Tibial nerve (tissue), 4 donors: ENCODE measurements around the gene KRTAP10-9. TPM values are rescaled to one million over a fixed set of nuclear protein-coding genes. Genes with fewer than 3 reads are reported as not detected.

Source experiments
- DNase-seq, 2 donors: peaks; one replicate each; pipeline ENCODE4 v3.0.0-alpha.2; 2019; ENCODE audit warnings: low spot score in 2 of 2
- H3K27ac ChIP-seq, 4 donors: fragments of 200-600 bp; sonication (generic) in 3 of 4; one replicate each; pipeline ENCODE4 v1.5.1; 2017 to 2019; ENCODE audit warnings: mild to moderate bottlenecking in 1 of 4
- H3K27me3 ChIP-seq, 2 donors: fragments of 200-600 bp; sonication (generic) in 1 of 2; one replicate each; pipeline versions ENCODE4 v1.5.1 to v1.6.0; 2017 to 2019
- H3K36me3 ChIP-seq, 3 donors: fragments of 200-600 bp; sonication (generic); one replicate each; pipeline ENCODE4 v1.5.1; 2018 to 2019
- H3K4me1 ChIP-seq, 4 donors: fragments of 200-600 bp; sonication (generic) in 3 of 4; one replicate each; pipeline ENCODE4 v1.5.1; 2017 to 2019
- H3K4me3 ChIP-seq, 4 donors: fragments of 200-600 bp; sonication (generic) in 3 of 4; one replicate each; pipeline ENCODE4 v1.5.1; 2017 to 2019; ENCODE audit warnings: mild to moderate bottlenecking in 1 of 4, moderate library complexity in 1 of 4
- H3K9me3 ChIP-seq, 4 donors: fragments of 200-600 bp; sonication (generic) in 3 of 4; one replicate each; pipeline ENCODE4 v1.5.1; 2017 to 2019
- CTCF ChIP-seq, 5 experiments: fragments of 200-600 bp in 3 of 5; fragments of 450-650 bp in 2 of 5; sonication (generic) in 3 of 5; IDR thresholded peaks; one replicate each; pipeline ENCODE4 v1.5.1; 2016 to 2019; ENCODE audit warnings: antibody characterized with exemption in 5 of 5, mild to moderate bottlenecking in 3 of 5, moderate library complexity in 2 of 5
- EP300 ChIP-seq, 2 donors: sonication (generic); formaldehyde crosslinking; IDR thresholded peaks; one replicate each; pipeline ENCODE4 v1.6.1; 2017; ENCODE audit warnings: antibody characterized with exemption in 2 of 2, mild to moderate bottlenecking in 1 of 2
- POLR2A ChIP-seq, 2 donors: fragments of 450-650 bp; IDR thresholded peaks; one replicate each; pipeline ENCODE4 v1.6.1; 2017; ENCODE audit warnings: antibody characterized with exemption in 2 of 2, mild to moderate bottlenecking in 2 of 2, moderate library complexity in 2 of 2
- WGBS, 2 donors: methylation state at CpG; one replicate each; pipeline ENCODE4 v1.1.5; 2018; 5-methylcytosine and 5-hydroxymethylcytosine counted together
- total RNA-seq, 4 donors: library from RNA; depleted of rRNA; stranded (reverse); fragments of >200 nt; gene quantifications; one replicate each; pipeline ENCODE4 v1.1.0, GENCODE V29; 2016

Gene KRTAP10-9
- total RNA-seq, 4 donors from 2014 or later = not detected

DNA sequence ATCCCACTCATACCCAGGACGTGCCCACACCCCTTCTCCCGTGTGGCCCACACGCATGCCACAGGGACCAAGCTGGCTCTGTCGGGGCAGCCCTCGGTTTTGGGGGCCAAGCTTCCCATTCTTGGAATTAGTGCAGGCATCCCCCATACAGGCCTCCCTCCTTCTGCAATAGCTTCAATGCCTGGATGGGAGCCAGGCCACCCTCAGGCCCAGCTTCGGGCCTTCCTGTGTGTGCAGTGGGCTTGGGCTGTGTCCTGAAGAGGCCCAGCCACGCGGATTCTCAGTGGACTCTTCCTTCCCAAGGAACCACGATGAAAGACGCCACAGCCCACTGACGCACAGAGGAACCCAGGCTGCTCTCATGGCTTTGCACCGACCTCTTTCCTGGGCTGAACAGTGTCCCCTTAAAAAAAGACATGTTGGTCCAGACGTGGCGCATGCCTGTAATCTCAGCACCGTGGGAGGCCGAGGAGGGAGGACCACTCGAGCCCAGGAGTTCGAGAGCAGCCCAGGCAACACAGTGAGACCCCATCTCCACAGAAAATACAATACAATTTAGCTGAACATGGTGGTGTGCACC, 22.7 kb downstream of the KRTAP10-9 start:
- no peaks in the 10 kb centered on the region for H3K27me3 ChIP-seq
- no peak overlapping the region for H3K4me3 ChIP-seq
- 68 to 76% methylated on average over 15 to 18 of the region's 18 CpGs for WGBS, 2 donors
- H3K36me3 ChIP-seq = no peaks in the 10 kb centered on the region
- no peaks in the 10 kb centered on the region for H3K4me1 ChIP-seq
- peaks cover 0 to 23% (median 4%) of the 10 kb centered on the region in 4 donors for H3K9me3 ChIP-seq
- H3K27ac ChIP-seq = no peak overlapping the region
- TF ChIP-seq POLR2A (IDR thresholded peaks at IDR 0.05) (no peak), EP300 (IDR thresholded peaks at IDR 0.05) (no peak), CTCF (IDR thresholded peaks at IDR 0.05) (no peak)
- no peak for DNase-seq

DNA sequence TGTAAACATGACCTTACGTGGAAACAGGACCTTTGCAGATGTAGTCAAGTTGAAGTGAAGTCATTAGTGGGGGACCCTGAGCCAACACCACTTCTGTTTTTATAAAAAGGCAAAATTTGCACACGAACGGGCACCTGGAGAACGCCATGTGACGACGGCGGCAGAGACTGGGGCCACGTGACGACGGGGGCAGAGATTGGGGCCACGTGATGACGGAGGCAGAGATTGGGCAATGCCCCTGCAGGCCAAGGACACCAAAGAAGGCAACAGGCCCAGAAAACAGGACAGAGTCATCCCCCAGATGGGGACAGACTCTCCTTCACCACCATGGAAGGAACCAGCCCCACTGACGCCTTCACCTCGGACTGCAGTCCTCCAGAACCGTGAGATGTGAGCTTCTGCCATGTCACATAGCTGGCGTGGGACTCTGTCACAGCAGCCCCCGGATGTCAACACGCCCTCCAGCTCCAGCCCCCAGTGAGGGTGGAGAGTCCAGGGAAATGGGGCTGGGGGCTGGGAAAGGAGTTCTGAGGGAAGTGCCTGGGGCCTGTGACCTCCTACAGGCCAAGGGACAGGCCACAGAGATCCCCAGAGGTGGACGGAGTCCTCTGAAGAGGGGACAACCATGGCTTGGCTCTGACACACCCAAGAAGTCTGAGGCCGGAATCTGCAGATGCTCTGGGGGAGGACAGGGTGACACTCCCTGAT, 23.5 kb downstream of the KRTAP10-9 start:
- 87 to 91% methylated on average over 20 of the region's 20 CpGs for WGBS, 2 donors
- H3K36me3 ChIP-seq = no peaks in the 10 kb centered on the region
- no peak for DNase-seq
- H3K9me3 ChIP-seq = peaks cover 0 to 15% (median under 1%) of the 10 kb centered on the region in 4 donors
- no peak overlapping the region for H3K4me3 ChIP-seq
- TF ChIP-seq EP300 (IDR thresholded peaks at IDR 0.05) (no peak), POLR2A (IDR thresholded peaks at IDR 0.05) (no peak), CTCF (IDR thresholded peaks at IDR 0.05) (no peak)
- H3K27ac ChIP-seq = no peak overlapping the region
- H3K27me3 ChIP-seq = no peaks in the 10 kb centered on the region
- H3K4me1 ChIP-seq = no peaks in the 10 kb centered on the region

DNA sequence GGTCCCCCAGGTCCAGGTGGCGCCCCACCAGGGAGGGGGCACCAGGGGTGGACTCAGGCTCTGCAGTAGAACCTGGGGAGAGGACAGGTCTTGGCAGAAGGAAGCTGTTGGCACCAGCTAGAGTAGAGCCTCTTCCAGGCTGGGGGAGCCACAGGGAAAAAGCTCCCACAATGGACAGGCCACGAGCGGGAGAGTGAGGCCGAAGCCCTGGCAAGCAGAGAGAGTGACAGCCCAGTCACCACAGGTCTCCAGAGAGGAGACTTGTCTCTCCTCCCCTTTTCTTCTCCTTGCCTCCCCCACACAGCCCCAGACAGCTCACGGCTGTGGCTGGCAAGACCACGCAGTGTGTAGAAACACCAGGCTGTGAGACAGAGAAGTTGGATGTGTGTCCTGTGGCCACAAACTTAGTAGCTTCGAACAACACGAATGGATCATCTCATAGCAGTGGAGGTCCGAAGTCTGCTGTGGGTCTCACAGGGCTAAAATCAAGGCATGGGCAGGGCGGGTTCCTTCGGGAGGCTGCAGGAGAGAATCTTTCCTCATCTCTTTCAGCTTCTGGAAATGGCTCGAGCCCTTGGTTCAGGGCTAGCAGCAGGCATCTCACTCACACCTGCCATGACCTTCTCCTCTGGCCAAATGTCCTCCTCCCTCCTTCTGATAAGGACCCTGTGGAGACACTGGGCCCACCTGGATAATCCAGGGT, 24.2 kb downstream of the KRTAP10-9 start:
- TF ChIP-seq CTCF (IDR thresholded peaks at IDR 0.05) (no peak), EP300 (IDR thresholded peaks at IDR 0.05) (no peak), POLR2A (IDR thresholded peaks at IDR 0.05) (no peak)
- WGBS, 2 donors = 80 to 94% methylated on average over 11 to 12 of the region's 12 CpGs
- Histone ChIP-seq H3K36me3 (no peaks in the 10 kb centered on the region), H3K4me1 (no peaks in the 10 kb centered on the region), H3K27ac (no peak overlapping the region), H3K9me3 (peaks cover 0 to 15% (median 0%) of the 10 kb centered on the region in 4 donors), H3K27me3 (no peaks in the 10 kb centered on the region), H3K4me3 (no peak overlapping the region)
- DNase-seq = no peak

DNA sequence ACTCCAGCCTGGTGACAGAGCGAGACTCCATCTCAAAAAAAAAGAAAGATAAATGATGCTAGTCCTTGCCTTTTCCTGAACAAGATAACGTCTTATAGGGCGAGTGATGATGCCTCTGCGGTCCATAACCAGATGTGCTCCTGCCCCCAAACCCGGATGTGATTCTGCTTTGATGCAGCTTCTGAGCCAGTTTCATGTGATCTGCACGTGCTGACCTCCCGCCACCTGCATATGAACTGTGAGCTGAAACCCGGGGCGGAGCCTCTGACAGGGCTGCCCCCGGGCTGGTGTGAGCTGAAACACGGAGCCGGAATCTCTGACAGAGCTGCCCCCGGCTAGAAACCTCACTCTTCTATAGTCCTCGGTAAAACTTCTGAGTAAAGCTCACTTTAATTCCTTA, 26.2 kb downstream of the KRTAP10-9 start:
- no peaks in the 10 kb centered on the region for H3K27me3 ChIP-seq
- no peak overlapping the region for H3K27ac ChIP-seq
- DNase-seq = no peak
- TF ChIP-seq EP300 (IDR thresholded peaks at IDR 0.05) (no peak), CTCF (IDR thresholded peaks at IDR 0.05) (no peak), POLR2A (IDR thresholded peaks at IDR 0.05) (no peak)
- H3K9me3 ChIP-seq = peaks cover 0 to 35% (median 0%) of the 10 kb centered on the region in 4 donors
- H3K4me3 ChIP-seq = no peak overlapping the region
- no peaks in the 10 kb centered on the region for H3K36me3 ChIP-seq
- WGBS, 2 donors = 69% methylated on average over 14 of the region's 14 CpGs
- no peaks in the 10 kb centered on the region for H3K4me1 ChIP-seq
